GM18858 (cell line): ENCODE data around the gene PPP2R3C.
"Not testable (repeated sequence)": the region's sequence is repeated elsewhere in the genome, so short reads cannot be mapped to it uniquely, and the experiment has no call there.

ENCODE experiments used
- ATAC-seq: cut with Tn5 transposase; IDR thresholded peaks from one replicate; pipeline ENCODE4 v1.9.1; 2021; ENCODE audit not compliant: unreplicated experiment

The PPP2R3C gene

GRCh38 chr14:35121887-35122695 lies at the start of gene PPP2R3C, which contains the start of gene PRORP:
Gene PPP2R3C (minus strand): TSS chr14:35121990. CDS start chr14:35121959, 31 bp downstream.
Gene PRORP (plus strand): TSS chr14:35122552. CDS start chr14:35123246, 694 bp downstream.
- ATAC-seq, result peak; percentile 84

- no peak for ATAC-seq
Measured at GRCh38 chr14:35167496-35167895, 45.7 kb upstream of the PPP2R3C start.

- ATAC-seq, result no peak
Measured at GRCh38 chr14:35164849-35165248, 43.1 kb upstream of the PPP2R3C start.

- ATAC-seq, result no peak
Measured at GRCh38 chr14:35163384-35163783, 41.6 kb upstream of the PPP2R3C start.

GRCh38 chr14:35161231-35161630 lies 39.4 kb upstream of the PPP2R3C start:
- peak; percentile 49 for ATAC-seq

GRCh38 chr14:35159742-35160409 lies 38.1 kb upstream of the PPP2R3C start:
- ATAC-seq, result no peak

- no peak for ATAC-seq
Measured at GRCh38 chr14:35158951-35159653, 37.3 kb upstream of the PPP2R3C start.

GRCh38 chr14:35158491-35158890 lies 36.7 kb upstream of the PPP2R3C start:
- no peak for ATAC-seq

GRCh38 chr14:35155962-35156361 lies 34.2 kb upstream of the PPP2R3C start:
- no peak for ATAC-seq

GRCh38 chr14:35154016-35154415 lies 32.2 kb upstream of the PPP2R3C start:
- ATAC-seq, result no peak

- not testable (repeated sequence) for ATAC-seq
Measured at GRCh38 chr14:35152531-35152930, 30.7 kb upstream of the PPP2R3C start.

GRCh38 chr14:35149239-35149638 lies 27.4 kb upstream of the PPP2R3C start:
- ATAC-seq, result no peak

GRCh38 chr14:35147711-35148110 lies 25.9 kb upstream of the PPP2R3C start:
- no peak for ATAC-seq

GRCh38 chr14:35147186-35147585 lies 25.4 kb upstream of the PPP2R3C start:
- ATAC-seq, result no peak

- ATAC-seq, result no peak
Measured at GRCh38 chr14:35146711-35147149, 24.9 kb upstream of the PPP2R3C start.

GRCh38 chr14:35144029-35144428 lies 22.2 kb upstream of the PPP2R3C start:
- no peak for ATAC-seq

GRCh38 chr14:35140718-35141581 lies 19.2 kb upstream of the PPP2R3C start:
- no peak for ATAC-seq

- no peak for ATAC-seq
Measured at GRCh38 chr14:35138585-35138984, 16.8 kb upstream of the PPP2R3C start.

- no peak for ATAC-seq
Measured at GRCh38 chr14:35134329-35135123, 12.7 kb upstream of the PPP2R3C start.
